Stimulated activated naive CD4-positive, alpha-beta T cell (primary cell): ENCODE data around the gene FLVCR2.

Source experiments
- DNase-seq, 6 experiments: peaks; one replicate each; lab custom pipeline; 2025; lab: John Stamatoyannopoulos, UW

The FLVCR2 gene

DNA sequence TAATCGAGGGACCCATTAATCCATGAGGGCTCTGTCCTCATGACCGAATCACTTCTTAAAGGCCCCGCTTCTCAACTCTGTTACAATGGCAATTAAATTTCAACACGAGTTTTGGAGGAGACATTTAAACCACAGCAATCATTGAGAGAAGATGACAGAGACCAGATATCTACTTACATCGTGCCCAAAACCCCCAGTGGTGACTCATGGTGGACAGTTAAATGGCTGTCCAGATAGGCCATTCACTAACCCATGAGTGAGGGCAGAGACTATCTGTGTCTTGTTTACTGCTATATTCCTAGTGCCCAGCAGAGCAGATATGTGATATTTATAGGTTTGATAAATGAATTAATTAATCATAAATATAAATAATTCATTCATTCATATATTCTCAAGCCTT is 20.0 kb upstream of the FLVCR2 start:
- DNase-seq = no peak

DNA sequence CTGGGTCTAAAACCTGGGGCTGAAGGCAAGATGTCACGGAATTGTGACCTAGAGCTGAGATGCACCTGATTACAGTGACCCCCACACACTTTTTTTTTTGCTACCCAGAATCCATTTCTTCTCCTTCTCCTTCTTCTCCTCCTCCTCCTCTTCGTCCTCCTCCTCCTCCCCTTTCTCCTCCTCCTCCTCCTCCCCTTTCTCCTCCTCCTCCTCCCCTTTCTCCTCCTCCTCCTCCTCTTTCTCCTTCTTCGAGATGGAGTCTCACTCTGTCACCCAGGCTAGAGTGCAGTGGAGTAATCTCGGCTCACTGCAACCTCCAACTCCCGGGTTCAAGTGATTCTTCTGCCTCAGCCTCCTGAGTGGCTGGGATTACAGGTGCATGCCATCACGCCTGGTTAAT is 19.4 kb upstream of the FLVCR2 start:
- no peak for DNase-seq

DNA sequence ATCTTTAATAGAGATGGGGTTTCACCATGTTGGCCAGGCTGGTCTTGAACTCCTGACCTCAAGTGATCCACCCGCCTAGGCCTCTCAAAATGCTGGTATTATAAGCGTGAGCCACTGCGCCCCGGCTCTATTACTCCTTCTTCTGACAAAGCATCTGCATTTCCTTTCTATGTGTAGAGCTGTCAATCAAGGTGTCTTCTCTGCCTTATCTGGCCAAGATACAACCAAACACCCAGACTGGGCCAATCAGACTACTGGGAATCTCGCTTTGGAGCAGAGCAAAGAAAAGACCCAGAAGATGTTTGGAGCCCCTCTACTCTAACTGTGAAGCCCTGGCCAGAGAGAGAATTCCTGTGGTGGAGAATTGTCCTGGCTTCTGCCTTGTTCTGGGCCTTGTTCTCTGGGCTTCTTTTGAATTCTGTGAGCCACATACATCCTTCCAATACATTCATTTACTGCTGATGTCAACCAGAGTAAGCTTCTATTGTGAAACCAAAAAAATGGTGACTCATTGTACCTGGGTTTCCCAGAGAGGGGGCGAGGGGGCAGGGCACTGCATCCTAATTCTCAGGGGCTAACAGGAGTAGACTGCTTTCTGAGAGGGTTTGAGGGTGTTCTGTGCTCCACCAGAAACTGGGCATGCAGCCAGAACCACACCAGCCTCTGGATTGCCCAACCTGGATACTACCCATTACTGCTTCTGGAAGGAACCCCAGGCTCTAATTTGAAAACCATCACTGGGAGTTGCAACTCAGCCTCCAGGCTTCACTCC is 18.8 kb upstream of the FLVCR2 start:
- DNase-seq = no peak

- peak in 4 of 6 experiments; percentile 16 to 30 (median 20) for DNase-seq
These were observed 17.4 kb upstream of the FLVCR2 start for GRCh38 chr14:75561013-75561432.

GRCh38 chr14:75562089-75562488 is 16.3 kb upstream of the FLVCR2 start:
- no peak for DNase-seq

DNA sequence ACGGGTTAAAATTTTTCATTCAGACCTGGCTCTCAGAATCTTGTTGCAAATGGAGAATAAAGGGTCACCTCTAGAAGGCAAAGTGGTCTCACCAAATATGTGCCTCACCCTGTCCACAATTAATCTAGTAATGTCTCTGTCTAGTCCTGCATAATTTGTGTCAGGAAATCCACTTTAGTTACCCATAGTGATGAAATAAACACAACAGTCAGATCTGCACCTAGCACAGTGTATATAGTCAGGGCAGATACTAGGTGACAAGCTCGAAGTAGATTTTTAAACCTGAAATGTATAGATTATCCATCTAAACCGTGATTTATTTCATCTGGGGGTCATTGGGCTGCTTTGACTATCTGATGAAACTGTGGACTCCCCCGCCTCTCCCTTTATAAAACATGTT is 15.9 kb upstream of the FLVCR2 start:
- DNase-seq = no peak

GRCh38 chr14:75563931-75564330 is 14.5 kb upstream of the FLVCR2 start:
- no peak for DNase-seq

DNA sequence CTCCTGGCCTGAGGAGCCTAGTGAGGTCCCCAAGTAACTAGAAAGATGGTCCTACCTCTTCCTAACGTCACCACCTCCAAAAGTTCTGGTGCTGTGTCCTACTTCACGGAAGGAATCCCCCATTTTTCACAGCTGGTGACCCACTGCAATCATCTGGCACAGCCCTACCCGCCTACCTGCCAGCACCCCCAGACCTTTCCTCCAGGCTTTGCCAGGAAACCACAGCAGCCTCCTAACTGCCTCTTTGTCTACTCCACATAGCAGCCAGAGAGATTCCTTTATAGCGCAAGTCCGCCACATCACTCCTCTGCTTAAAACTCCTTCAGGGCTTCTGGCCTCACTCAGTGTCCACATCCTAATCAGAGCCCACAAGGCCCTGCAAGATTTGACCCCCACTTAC is 13.4 kb upstream of the FLVCR2 start:
- no peak for DNase-seq

GRCh38 chr14:75566321-75566720 is 12.1 kb upstream of the FLVCR2 start:
- DNase-seq = peak; percentile 5 to 66 (median 40)

DNA sequence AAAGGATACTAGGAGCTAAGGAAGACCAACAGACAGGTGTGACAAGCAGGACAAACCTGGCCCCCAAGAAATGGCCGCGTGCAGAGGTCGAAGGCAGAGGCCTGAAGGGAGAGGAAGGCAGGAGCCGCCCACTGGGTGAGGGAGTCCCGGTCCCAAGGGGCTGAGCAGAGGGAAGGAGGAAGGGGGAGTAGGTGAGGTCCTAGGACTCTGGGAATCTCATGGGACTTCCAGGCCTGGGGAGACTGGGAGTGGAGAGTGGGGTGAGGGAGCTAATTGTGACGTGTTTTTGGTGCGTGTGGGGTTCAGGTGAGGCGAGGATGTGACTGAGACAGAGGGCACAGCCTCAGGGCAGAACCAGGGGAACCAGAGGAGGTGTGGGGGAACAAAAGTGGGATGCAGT is 11.7 kb upstream of the FLVCR2 start:
- no peak for DNase-seq

- DNase-seq = no peak
These were observed 10.3 kb upstream of the FLVCR2 start for GRCh38 chr14:75568140-75568539.

- DNase-seq = no peak
These were observed 9.6 kb upstream of the FLVCR2 start for GRCh38 chr14:75568791-75569190.

DNA sequence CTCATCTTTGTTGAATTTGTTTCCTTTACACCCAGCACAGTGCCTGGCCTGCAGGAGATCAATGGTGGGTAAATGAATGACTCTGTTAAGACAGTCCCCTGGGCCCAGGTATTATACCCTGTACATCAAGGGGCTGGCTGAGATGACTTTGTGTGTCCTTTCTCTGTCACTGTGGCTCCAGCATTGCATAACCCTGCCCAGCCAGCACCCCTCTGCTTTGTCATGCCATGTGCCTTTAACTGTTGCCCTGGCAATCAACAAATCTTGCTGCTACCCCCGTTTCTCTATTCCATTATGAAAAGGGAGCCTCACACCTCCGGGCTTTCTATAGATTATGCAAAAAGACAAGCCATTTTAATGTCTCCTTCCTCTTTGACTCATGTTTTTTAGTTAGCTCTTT is 7.6 kb upstream of the FLVCR2 start:
- no peak for DNase-seq

DNA sequence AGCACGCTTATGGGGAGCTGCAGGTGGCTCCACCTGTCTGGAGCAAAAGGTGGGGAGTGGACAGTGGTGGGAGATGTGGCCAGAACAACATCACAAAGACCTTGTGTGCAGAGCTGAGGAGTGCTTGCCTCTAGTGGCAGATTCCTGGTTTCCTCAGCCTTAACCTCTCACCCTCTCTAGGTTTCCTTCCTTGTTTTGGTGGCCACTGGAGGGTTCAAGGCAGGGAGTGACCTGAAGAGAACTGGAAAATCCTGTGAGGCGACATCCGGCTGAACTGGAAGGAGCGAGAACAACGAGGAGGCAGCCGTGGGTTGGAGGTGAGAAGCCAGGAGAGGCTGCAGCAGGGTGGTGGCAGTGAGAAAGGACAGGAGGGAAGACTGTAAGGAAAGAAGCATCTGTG is 6.3 kb upstream of the FLVCR2 start:
- DNase-seq = no peak

DNA sequence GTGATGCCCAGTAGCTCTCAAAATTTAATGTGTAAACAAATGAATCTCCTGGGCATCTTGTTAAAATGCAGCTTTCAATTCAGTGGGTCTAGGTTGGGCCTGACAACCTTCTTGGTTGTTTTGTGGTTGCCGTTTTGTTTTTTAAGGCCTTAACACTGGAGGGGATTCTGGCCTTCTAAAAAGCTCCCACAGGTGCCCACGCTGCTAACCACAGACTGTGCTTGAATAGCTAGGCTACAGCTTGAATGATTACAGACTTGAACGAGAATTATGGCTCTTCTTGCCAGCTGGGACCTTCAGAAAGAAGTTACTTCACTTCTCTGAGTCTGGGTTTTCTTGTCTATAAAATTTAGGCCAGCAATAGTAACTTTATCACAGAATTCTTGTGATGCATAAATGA is 1.3 kb upstream of the FLVCR2 start:
- DNase-seq = no peak

GRCh38 chr14:75577729-75578101 is 705 bp upstream of the FLVCR2 start:
- peak; percentile 40 to 53 (median 46) for DNase-seq

DNA sequence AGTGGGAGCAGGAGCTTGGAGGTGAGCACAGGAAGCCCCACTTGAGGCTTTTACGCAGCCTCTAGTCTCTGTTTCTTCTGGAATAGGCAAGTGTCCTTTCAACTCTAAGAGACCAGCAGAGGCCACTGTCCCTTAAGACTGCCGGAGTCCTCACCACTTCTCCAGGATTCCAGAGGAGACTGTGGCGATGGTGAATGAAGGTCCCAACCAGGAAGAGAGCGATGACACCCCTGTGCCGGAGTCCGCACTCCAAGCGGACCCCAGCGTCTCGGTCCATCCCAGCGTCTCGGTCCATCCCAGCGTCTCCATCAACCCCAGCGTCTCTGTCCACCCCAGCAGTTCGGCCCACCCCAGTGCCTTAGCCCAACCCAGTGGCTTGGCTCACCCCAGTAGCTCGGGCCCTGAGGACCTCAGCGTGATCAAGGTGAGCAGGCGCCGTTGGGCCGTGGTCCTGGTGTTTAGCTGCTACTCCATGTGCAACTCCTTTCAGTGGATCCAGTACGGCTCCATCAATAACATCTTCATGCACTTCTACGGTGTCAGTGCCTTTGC is 442 bp downstream of the FLVCR2 start:
- no peak for DNase-seq

DNA sequence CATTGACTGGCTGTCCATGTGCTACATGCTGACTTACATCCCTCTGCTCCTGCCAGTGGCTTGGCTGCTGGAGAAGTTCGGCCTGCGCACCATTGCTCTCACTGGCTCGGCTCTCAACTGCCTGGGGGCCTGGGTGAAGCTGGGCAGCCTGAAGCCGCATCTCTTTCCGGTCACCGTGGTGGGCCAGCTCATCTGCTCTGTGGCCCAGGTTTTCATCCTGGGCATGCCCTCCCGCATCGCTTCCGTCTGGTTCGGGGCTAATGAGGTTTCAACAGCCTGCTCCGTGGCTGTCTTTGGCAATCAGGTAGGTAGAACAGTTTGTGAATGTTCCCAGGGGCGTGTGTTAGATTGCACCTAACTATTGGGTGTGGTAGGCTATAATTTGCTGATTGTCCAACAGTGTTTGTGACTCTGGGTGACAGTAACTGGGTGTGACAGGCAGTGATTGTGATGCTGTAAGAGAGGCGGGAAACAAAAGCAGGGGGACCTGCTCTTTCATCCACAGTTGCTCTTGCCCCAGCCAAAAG is 981 bp downstream of the FLVCR2 start:
- peak in 1 of 6 experiments; percentile 2 for DNase-seq

DNA sequence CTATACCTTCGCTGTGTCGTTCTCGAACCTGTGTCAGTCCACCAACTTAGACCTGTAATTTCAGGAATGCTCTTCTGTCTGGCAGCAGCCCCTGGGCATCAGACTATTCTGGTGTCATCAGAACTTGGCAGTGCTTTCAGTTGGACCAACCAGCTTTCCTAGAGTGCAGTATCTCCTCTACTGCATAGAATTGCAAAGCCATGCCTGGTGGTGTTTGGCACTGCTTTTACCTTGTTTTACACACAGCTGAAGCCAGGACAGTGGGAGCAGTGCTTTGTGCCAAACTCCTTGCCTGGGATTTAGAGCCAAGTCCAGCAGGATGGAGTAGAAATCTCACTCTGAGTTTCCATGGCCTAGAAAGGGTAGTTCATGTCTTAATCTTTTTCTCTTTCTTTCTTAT is 1.5 kb downstream of the FLVCR2 start:
- no peak for DNase-seq

DNA sequence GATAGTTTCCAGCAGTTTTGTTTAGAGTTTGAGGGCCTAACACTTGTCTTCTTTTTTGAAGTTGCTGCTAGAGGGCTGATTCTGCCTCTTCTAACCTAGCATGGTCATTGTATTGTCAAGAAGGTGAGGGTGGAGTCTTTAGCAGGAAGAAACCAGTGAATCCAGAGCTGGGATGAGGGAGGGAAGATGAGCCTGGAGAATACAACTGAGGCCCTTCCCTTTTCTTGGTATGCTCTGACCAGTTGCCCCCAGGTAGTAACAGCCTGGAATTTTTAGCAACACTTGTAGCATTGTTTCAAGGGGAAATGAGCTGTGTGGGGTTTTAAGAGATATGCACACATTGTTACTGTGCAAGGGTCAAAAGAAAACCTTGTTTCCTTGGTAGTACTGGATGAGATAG is 9.0 kb downstream of the FLVCR2 start:
- DNase-seq = no peak

DNA sequence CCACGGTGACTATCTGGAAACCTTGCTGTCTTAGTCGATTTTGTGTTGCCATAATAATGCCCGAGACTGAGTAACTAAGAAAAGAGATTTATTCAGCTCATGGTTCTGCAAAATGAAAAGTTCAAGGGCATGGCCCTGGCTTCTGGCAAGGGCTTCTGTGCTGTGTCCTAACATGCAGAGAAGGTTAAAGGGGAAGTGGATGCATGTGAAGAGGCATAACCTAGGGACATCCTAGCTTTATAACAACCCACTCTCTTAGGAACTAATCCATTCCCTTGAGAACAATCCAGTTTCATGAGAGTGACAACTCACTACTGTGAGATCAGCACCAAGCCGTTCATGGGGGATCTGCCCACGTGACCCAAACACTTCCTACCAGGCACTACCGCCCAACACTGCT is 11.5 kb downstream of the FLVCR2 start:
- DNase-seq = no peak

GRCh38 chr14:75591331-75591946 is 13.0 kb downstream of the FLVCR2 start:
- DNase-seq = no peak

DNA sequence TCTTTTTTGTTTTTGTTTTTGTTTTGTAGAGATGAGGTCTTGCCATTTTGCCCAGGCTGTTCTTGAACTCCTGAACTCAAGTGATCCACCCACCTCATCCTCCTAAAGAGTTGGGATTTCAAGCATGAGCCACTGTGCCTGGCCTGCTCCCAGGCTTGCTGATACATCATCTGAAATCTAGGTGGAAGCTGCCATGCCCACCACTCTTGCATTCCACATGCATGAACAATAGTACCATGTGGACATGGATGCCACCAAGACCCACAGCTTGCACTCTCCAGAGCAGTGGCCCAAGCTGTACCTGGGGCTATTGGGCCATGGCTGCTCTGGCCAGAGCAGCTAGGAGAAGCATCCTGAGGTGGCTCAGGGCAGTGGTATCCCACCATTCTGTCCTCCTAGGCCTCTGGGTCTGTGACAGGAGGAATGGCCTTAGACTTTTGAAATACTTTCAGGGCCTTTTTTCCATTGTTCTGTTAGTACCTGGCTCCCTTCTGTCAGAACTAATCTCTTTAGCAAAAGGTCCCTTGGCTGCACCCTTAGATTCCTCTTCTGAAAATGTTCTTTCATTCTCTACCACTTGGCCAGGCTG is 13.7 kb downstream of the FLVCR2 start:
- no peak for DNase-seq
